ENCODE data around the gene PHF12.

GRCh38 chr17:28968914-28969295 lies 17.6 kb upstream of the PHF12 start:
- TF ChIP-seq RAD21 (IDR thresholded peaks at IDR 0.05; ENCODE audit: low read depth), result no peak
- no peak for TF ChIP-seq TAF1 (IDR thresholded peaks at IDR 0.05; ENCODE audit: low read depth)
- TF ChIP-seq EGR1 (IDR thresholded peaks at IDR 0.05), result no peak
- no peak for TF ChIP-seq TEAD4 (IDR thresholded peaks at IDR 0.05)
- no peak for TF ChIP-seq MAX (IDR thresholded peaks at IDR 0.05)
- TF ChIP-seq ZBTB7A (IDR thresholded peaks at IDR 0.05; ENCODE audit: low read depth), result no peak
- TF ChIP-seq EP300 (IDR thresholded peaks at IDR 0.05; ENCODE audit: borderline replicate concordance), result no peak
- no peak for TF ChIP-seq FOXM1 (IDR thresholded peaks at IDR 0.05; ENCODE audit: borderline replicate concordance, low read depth)
- TF ChIP-seq YY1 (IDR thresholded peaks at IDR 0.05; ENCODE audit: low read depth), result no peak
